AG04450 (cell line): ENCODE results near the gene PELO. TPM values are rescaled to one million over a fixed set of nuclear protein-coding genes. Genes with fewer than 3 reads are reported as not detected.

Source experiments
- CTCF ChIA-PET: fragments of 300-600, 350-600 bp; formaldehyde crosslinking; extraction: SDS; loops from one replicate; lab custom pipeline; 2022; ENCODE audit warnings: antibody characterized with exemption, inconsistent platforms; lab: Charles Lee
- POLR2A ChIA-PET: fragments of 350-600 bp; formaldehyde crosslinking; extraction: SDS; loops from one replicate; lab custom pipeline; 2021; ENCODE audit warnings: antibody characterized with exemption, inconsistent platforms; lab: Yijun Ruan, JAX
- DNase-seq: peaks from one replicate; pipeline ENCODE4 v3.0.0-alpha.2; 2011; ENCODE audit warnings: low read depth, low spot score
- H3K27ac ChIP-seq: one replicate; pipeline ENCODE4 v1.5.1; 2012; ENCODE audit warnings: low read depth, low read length, control low read depth
- H3K27me3 ChIP-seq: one replicate; pipeline ENCODE4 v1.6.0; 2012; ENCODE audit warnings: low read length; ENCODE audit not compliant: control insufficient read depth, insufficient read depth
- H3K4me3 ChIP-seq: 2 replicates; pipeline ENCODE4 v1.5.1; 2011; ENCODE audit warnings: mild to moderate bottlenecking, low read depth, low read length, control low read depth
- H3K9me3 ChIP-seq: 2 replicates; pipeline ENCODE4 v1.5.1; 2012; ENCODE audit warnings: low read length; ENCODE audit not compliant: control insufficient read depth, insufficient read depth
- CTCF ChIP-seq: IDR thresholded peaks from 2 replicates; pipeline ENCODE4 v1.5.1; 2011; ENCODE audit warnings: low read depth, low read length, control low read depth, inconsistent platforms
- polyA plus RNA-seq: library from polyadenylated mRNA; depleted of rRNA; stranded (reverse); fragments of >200 nt; gene quantifications from 2 replicates; pipeline ENCODE4 v1.2.3, GENCODE V29; 2011

Gene PELO
- polyA plus RNA-seq, 1 experiment: 49.4 TPM

GRCh38 chr5:52796516-52797103, 8.9 kb downstream of the PELO start:
- Histone ChIP-seq H3K9me3 (no peaks in the 10 kb centered on the region), H3K27me3 (no peaks in the 10 kb centered on the region), H3K4me3 (no peak overlapping the region), H3K27ac (no peak overlapping the region)
- ChIA-PET CTCF (interaction anchor here (1.3 to 1.6 kb wide), 3 partner anchors 9 to 132 kb away, joined by 3 to 6 read pairs (median 4); partner anchors contain the start of genes ITGA1 and PELO), POLR2A (interaction anchor here (1.6 kb wide), 1 partner anchor 9 kb away, joined by 8 read pairs; the partner anchor contains the start of genes ITGA1 and PELO)
- DNase-seq: no peak
- TF ChIP-seq CTCF: no peak

DNA sequence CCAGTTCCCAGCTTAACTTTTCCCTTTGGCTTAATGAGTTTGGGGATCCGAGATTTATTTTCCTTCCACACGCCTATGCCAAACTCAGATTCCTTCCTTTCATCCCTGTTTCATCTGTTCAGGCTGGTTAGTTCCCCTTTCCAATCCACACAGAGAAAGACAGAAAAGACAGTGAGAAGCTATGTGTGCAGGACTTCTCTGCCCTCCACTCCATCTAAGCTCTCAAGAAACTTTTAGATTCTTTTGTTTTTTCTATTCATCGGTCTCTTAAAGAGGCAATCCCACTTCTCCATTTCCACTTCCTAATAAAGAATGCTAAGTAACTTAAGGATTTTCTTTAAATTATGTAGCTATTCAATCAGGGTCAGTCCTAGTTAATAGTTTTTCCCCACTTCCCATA, 11.2 kb downstream of the PELO start:
- Histone ChIP-seq H3K27me3 (no peaks in the 10 kb centered on the region), H3K4me3 (peak overlapping the region; percentile 82), H3K27ac (peak overlapping the region; percentile 96), H3K9me3 (no peaks in the 10 kb centered on the region)
- ChIA-PET CTCF (interaction anchor here (1.2 to 2.0 kb wide), 5 partner anchors 9 to 116 kb away, joined by 3 to 21 read pairs (median 4); partner anchors contain the start of genes ITGA1 and PELO), POLR2A (interaction anchor here (1.0 to 2.5 kb wide), 7 partner anchors 9 to 233 kb away, joined by 3 to 17 read pairs (median 14); partner anchors contain the start of genes ITGA1 and PELO)
- TF ChIP-seq CTCF: no peak
- no peak for DNase-seq

DNA sequence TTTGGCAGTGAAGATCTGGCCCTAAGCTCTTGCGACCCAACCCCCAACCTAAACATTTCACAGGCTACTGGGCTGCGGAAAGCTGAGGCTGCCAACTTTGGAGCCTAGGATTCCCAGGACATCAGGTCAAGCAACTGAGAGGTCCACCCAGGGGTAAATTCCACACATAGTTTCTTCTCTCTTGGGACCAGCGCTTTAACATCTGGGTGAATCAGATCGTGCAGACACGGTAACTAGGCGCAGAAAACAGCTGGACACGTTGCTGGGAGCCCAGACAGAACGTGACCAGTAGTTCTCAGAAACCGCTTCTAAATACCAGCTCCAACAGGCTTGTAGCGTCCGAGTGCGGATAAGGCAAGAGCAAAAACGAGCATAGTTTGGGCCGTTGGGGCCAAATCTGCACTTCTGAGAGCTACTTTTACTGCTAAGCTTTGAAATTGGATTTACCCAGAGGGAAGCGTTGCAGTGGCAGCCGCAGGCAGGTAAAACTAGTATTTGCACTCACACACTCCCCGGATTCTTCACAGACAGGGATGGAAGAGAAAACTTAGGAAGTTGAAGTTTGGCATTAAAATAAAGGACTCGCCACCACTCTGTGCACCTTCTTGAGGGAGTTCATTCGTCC, 11.8 kb downstream of the PELO start:
- Histone ChIP-seq H3K27ac (peak overlapping the region; percentile 96), H3K27me3 (no peaks in the 10 kb centered on the region), H3K4me3 (peak overlapping the region; percentile 82), H3K9me3 (no peaks in the 10 kb centered on the region)
- TF ChIP-seq CTCF: no peak
- CTCF ChIA-PET: interaction anchor here (0.7 to 2.0 kb wide), 8 partner anchors 9 to 149 kb away, joined by 3 to 21 read pairs (median 3); partner anchors contain the start of genes ITGA1 and PELO
- POLR2A ChIA-PET: interaction anchor here (0.6 to 2.5 kb wide), 12 partner anchors 9 to 233 kb away, joined by 3 to 17 read pairs (median 6); partner anchors contain the start of genes ITGA1 and PELO
- DNase-seq: peak; percentile 67

GRCh38 chr5:52799983-52800393, 12.3 kb downstream of the PELO start:
- ChIA-PET POLR2A (interaction anchor here (0.6 to 2.5 kb wide), 11 partner anchors 9 to 232 kb away, joined by 3 to 17 read pairs (median 7); partner anchors contain the start of genes ITGA1 and PELO), CTCF (interaction anchor here (0.7 to 2.6 kb wide), 6 partner anchors 10 to 149 kb away, joined by 3 to 21 read pairs (median 3); no protein-coding TSS in a partner anchor)

More at GRCh38 chr5:52799983-52800393, 12.3 kb downstream of the PELO start:
- DNase-seq: peak; percentile 88
- H3K27ac ChIP-seq: peak overlapping the region; percentile 96
- H3K9me3 ChIP-seq: no peaks in the 10 kb centered on the region
- H3K27me3 ChIP-seq: no peaks in the 10 kb centered on the region
- peak overlapping the region; percentile 82 for H3K4me3 ChIP-seq
- no peak for TF ChIP-seq CTCF
